GM21528 (cell line): ENCODE measurements around the gene TMPRSS5.

Experiments
- ATAC-seq: cut with Tn5 transposase; IDR thresholded peaks from one replicate; pipeline ENCODE4 v1.9.1; 2021; ENCODE audit warnings: mild to moderate bottlenecking, moderate library complexity; ENCODE audit not compliant: unreplicated experiment, low FRiP score

TMPRSS5 gene

GRCh38 chr11:113670831-113671215 lies 35.3 kb downstream of the TMPRSS5 start:
- no peak for ATAC-seq

- ATAC-seq: no peak
These were observed 35.8 kb downstream of the TMPRSS5 start for GRCh38 chr11:113670149-113670830.

GRCh38 chr11:113668255-113668654 lies 37.9 kb downstream of the TMPRSS5 start:
- ATAC-seq: no peak

- no peak for ATAC-seq
These were observed 38.3 kb downstream of the TMPRSS5 start for GRCh38 chr11:113667801-113668200.

GRCh38 chr11:113666584-113666983 lies 39.5 kb downstream of the TMPRSS5 start:
- no peak for ATAC-seq

- no peak for ATAC-seq
These were observed 41.0 kb downstream of the TMPRSS5 start for GRCh38 chr11:113664981-113665710.

- ATAC-seq: no peak
These were observed 41.8 kb downstream of the TMPRSS5 start for GRCh38 chr11:113664069-113664980.

GRCh38 chr11:113663567-113663966 lies 42.5 kb downstream of the TMPRSS5 start:
- no peak for ATAC-seq

- no peak for ATAC-seq
These were observed 50.3 kb downstream of the TMPRSS5 start for GRCh38 chr11:113655771-113656170.

GRCh38 chr11:113651023-113651422 lies 55.1 kb downstream of the TMPRSS5 start:
- no peak for ATAC-seq

- ATAC-seq: no peak
These were observed 56.8 kb downstream of the TMPRSS5 start for GRCh38 chr11:113649311-113649710.

GRCh38 chr11:113647856-113648255 lies 58.3 kb downstream of the TMPRSS5 start:
- ATAC-seq: no peak

GRCh38 chr11:113647108-113647507 lies 59.0 kb downstream of the TMPRSS5 start:
- ATAC-seq: no peak

- ATAC-seq: no peak
These were observed 60.3 kb downstream of the TMPRSS5 start for GRCh38 chr11:113645593-113646349.

- no peak for ATAC-seq
These were observed 61.5 kb downstream of the TMPRSS5 start for GRCh38 chr11:113644605-113645004.

- ATAC-seq: no peak
These were observed 62.4 kb downstream of the TMPRSS5 start for GRCh38 chr11:113643701-113644100.

- no peak for ATAC-seq
These were observed 63.0 kb downstream of the TMPRSS5 start for GRCh38 chr11:113643006-113643585.

GRCh38 chr11:113642090-113642489 lies 64.0 kb downstream of the TMPRSS5 start:
- no peak for ATAC-seq

- ATAC-seq: no peak
These were observed 67.7 kb downstream of the TMPRSS5 start for GRCh38 chr11:113638376-113638775.

GRCh38 chr11:113637636-113638035 lies 68.5 kb downstream of the TMPRSS5 start:
- no peak for ATAC-seq
